Thyroid gland (tissue), 4 donors: Measurements from ENCODE around the gene KYNU. TPM values are rescaled to one million over a fixed set of nuclear protein-coding genes. Genes with fewer than 3 reads are reported as not detected.

Source experiments
- DNase-seq, 2 donors: peaks; one replicate each; pipeline ENCODE4 v3.0.0-alpha.2; 2019
- H3K27ac ChIP-seq, 3 donors: fragments of 200-600 bp; sonication (generic); 1 replicate in 2 of 3; 2 replicates in 1 of 3; pipeline ENCODE4 v1.5.1; 2016 to 2019; ENCODE audit warnings: mild to moderate bottlenecking in 1 of 3, moderate library complexity in 1 of 3
- H3K27me3 ChIP-seq: fragments of 200-600 bp; sonication (generic); one replicate; pipeline ENCODE4 v1.5.1; 2019
- H3K36me3 ChIP-seq, 2 donors: fragments of 200-600 bp; sonication (generic); one replicate each; pipeline ENCODE4 v1.5.1; 2016 to 2019
- H3K4me1 ChIP-seq, 2 donors: fragments of 200-600 bp; sonication (generic); one replicate each; pipeline ENCODE4 v1.5.1; 2017 to 2019
- H3K4me3 ChIP-seq, 3 donors: fragments of 200-600 bp; sonication (generic); replicated peaks in 1 of 3; 1 replicate in 2 of 3; 2 replicates in 1 of 3; pipeline ENCODE4 v1.5.1; 2016; ENCODE audit warnings: mild to moderate bottlenecking in 1 of 3
- H3K9me3 ChIP-seq: fragments of 200-600 bp; sonication (generic); one replicate; pipeline ENCODE4 v1.5.1; 2017
- CTCF ChIP-seq, 6 experiments: fragments of 200-600 bp in 3 of 6; fragments of 450-650 bp in 3 of 6; sonication (generic) in 3 of 6; IDR thresholded peaks; one replicate each; pipeline ENCODE4 v1.5.1; 2016 to 2019; ENCODE audit warnings: antibody characterized with exemption in 6 of 6, mild to moderate bottlenecking in 2 of 6, inconsistent platforms in 1 of 6, moderate library complexity in 1 of 6
- POLR2A ChIP-seq, 2 donors: fragments of 450-650 bp; IDR thresholded peaks; one replicate each; pipeline ENCODE4 v1.6.1; 2017; ENCODE audit warnings: antibody characterized with exemption in 2 of 2, mild to moderate bottlenecking in 2 of 2, moderate library complexity in 1 of 2
- WGBS, 2 donors: methylation state at CpG; one replicate each; pipeline ENCODE4 v1.1.5; 2017; 5-methylcytosine and 5-hydroxymethylcytosine counted together
- intact Hi-C: fragments of 100-400 bp; cut with DNase I; formaldehyde crosslinking; loops from one replicate; pipeline ENCODE4 v1.15.1; 2023
- total RNA-seq, 4 donors: library from RNA; depleted of rRNA; stranded (reverse); fragments of >200 nt; gene quantifications; one replicate each; pipeline ENCODE4 v1.2.3, GENCODE V29; 2016

The KYNU gene
- total RNA-seq, 4 donors from 2014 or later = 0.93 to 7.8 (median 4.5) TPM

- no peaks in the 10 kb centered on the region for H3K4me1 ChIP-seq
- WGBS, 2 donors = 70 to 75% methylated on average over 4 of the region's 4 CpGs
- no peaks in the 10 kb centered on the region for H3K36me3 ChIP-seq
- TF ChIP-seq POLR2A (IDR thresholded peaks at IDR 0.05) = no peak
- no peak for TF ChIP-seq CTCF (IDR thresholded peaks at IDR 0.05)
- DNase-seq = no peak
- no peak overlapping the region for H3K4me3 ChIP-seq
- no peaks in the 10 kb centered on the region for H3K27me3 ChIP-seq
- H3K27ac ChIP-seq = no peak overlapping the region
- intact Hi-C loops = no loop called here
- no peaks in the 10 kb centered on the region for H3K9me3 ChIP-seq
Measured at GRCh38 chr2:142914507-142915313, 37.2 kb downstream of the KYNU start.

- H3K9me3 ChIP-seq = no peaks in the 10 kb centered on the region
- no peak for TF ChIP-seq POLR2A (IDR thresholded peaks at IDR 0.05)
- TF ChIP-seq CTCF (IDR thresholded peaks at IDR 0.05) = no peak
- no peaks in the 10 kb centered on the region for H3K27me3 ChIP-seq
- no peak for DNase-seq
- H3K36me3 ChIP-seq = no peaks in the 10 kb centered on the region
- intact Hi-C loops = no loop called here
- no peaks in the 10 kb centered on the region for H3K4me1 ChIP-seq
- 65 to 67% methylated on average over 1 of the region's 1 CpG for WGBS, 2 donors
- no peak overlapping the region for H3K4me3 ChIP-seq
- no peak overlapping the region for H3K27ac ChIP-seq
Measured at GRCh38 chr2:142915502-142915901, 38.0 kb downstream of the KYNU start.

- TF ChIP-seq POLR2A (IDR thresholded peaks at IDR 0.05) (no peak), CTCF (IDR thresholded peaks at IDR 0.05) (no peak)
- no peaks in the 10 kb centered on the region for H3K27me3 ChIP-seq
- intact Hi-C loops = no loop called here
Measured at GRCh38 chr2:142918624-142919023, 41.2 kb downstream of the KYNU start.

GRCh38 chr2:142920571-142920970 lies 43.1 kb downstream of the KYNU start:
- 83% methylated on average over 3 of the region's 3 CpGs for WGBS, 2 donors
- no peak for DNase-seq
- intact Hi-C loops = no loop called here
- H3K36me3 ChIP-seq = no peaks in the 10 kb centered on the region
- no peak overlapping the region for H3K4me3 ChIP-seq
- no peak overlapping the region for H3K27ac ChIP-seq
- H3K4me1 ChIP-seq = no peaks in the 10 kb centered on the region
- H3K9me3 ChIP-seq = no peaks in the 10 kb centered on the region
- TF ChIP-seq CTCF (IDR thresholded peaks at IDR 0.05) = no peak
- no peak for TF ChIP-seq POLR2A (IDR thresholded peaks at IDR 0.05)
- H3K27me3 ChIP-seq = no peaks in the 10 kb centered on the region

More at GRCh38 chr2:142918624-142919023, 41.2 kb downstream of the KYNU start:
- no peak for DNase-seq
- Histone ChIP-seq H3K4me1 (no peaks in the 10 kb centered on the region), H3K27ac (no peak overlapping the region), H3K9me3 (no peaks in the 10 kb centered on the region), H3K4me3 (no peak overlapping the region), H3K36me3 (no peaks in the 10 kb centered on the region)

- no peak overlapping the region for H3K4me3 ChIP-seq
- H3K27me3 ChIP-seq = no peaks in the 10 kb centered on the region
- no peaks in the 10 kb centered on the region for H3K36me3 ChIP-seq
- DNase-seq = no peak
- no peak overlapping the region for H3K27ac ChIP-seq
- H3K9me3 ChIP-seq = no peaks in the 10 kb centered on the region
- intact Hi-C loops = no loop called here
- WGBS, 2 donors = 94 to 96% methylated on average over 4 of the region's 4 CpGs
- no peaks in the 10 kb centered on the region for H3K4me1 ChIP-seq
- TF ChIP-seq POLR2A (IDR thresholded peaks at IDR 0.05) (no peak), CTCF (IDR thresholded peaks at IDR 0.05) (no peak)
Measured at GRCh38 chr2:142926445-142926844, 49.0 kb downstream of the KYNU start.
